IPS-11a (cell line): ENCODE results near the gene CHMP2A.
"Not testable (repeated sequence)": the region's sequence is repeated elsewhere in the genome, so short reads cannot be mapped to it uniquely, and the experiment has no call there.

Source experiments
- H3K4me3 ChIP-seq: one replicate; pipeline ENCODE4 v1.5.1; 2013; ENCODE audit warnings: low read depth, low read length, control low read depth

Gene CHMP2A

DNA sequence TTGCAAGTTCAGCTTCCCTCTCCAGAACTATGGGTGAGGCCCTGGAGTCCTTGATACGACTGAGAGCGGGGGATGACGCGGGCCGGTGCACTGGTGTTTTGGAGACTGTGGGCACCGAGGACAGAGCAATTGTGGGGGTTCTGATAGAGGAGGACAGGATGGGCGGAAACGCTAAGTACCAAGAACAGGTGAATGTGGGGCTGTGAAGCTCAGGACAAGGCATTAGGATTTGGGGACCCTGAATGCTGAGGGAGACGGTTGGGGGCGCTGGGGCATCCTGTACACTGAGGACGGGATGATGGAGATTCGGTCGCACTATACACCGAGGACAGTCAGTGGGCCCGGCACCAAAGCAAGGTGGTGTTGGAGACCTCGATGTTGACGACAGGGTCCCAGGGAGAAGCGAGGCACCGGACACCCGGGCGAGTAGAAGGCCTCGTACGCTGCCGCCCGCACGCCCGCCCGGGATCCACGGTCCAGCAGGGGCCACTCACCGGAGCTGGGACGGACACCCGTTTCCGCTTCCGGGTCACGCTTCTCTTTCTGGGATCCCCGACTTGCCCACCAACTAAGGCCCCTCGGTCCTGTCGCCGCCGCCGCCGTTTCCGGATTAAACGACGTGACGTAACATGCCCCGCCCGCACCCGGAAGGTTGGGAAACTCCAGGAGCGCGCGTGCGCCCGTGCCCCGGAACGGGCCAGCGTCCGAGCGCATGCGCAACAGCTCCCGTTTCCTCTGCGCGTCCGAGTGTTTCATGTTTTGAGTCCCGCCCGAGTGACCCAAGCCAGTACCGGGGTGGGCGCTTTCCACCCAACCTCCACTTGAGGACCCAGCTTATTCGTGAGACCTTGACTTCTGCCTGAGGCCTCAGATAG lies at the start of gene CHMP2A:
Gene CHMP2A, minus strand, starts transcription at position 612 of the 875 bp plus-strand sequence. CDS start 893 bp downstream, outside the sequence.
- H3K4me3 ChIP-seq, result peak within 1 kb of the TSS; percentile 73

- H3K4me3 ChIP-seq, result no peak overlapping the region
Measured at GRCh38 chr19:58586133-58586765, 31.3 kb upstream of the CHMP2A start.

- H3K4me3 ChIP-seq, result no peak overlapping the region
Measured at GRCh38 chr19:58585442-58586132, 30.7 kb upstream of the CHMP2A start.

- H3K4me3 ChIP-seq, result no peak overlapping the region
Measured at GRCh38 chr19:58584498-58585441, 29.9 kb upstream of the CHMP2A start.

DNA sequence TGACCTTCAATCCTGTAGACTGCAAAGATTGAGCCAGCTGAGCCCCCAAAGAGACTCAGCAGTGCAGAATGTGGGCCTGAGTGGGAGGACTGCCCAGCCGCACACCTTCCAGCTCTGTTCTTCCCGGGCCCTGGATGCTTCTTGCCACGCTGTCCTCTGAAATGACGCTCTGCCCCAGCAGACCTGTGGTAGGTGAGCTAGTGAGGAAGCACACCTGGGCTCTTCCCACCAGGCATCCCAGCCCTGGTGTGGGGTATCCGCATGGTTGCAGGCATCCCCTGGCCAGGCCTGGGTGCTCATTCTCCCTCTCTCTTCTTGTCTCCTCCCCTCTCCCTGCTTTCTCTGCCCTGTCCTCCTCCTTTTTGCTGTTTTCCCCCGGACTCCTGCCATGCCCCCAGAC lies 28.1 kb upstream of the CHMP2A start:
- no peak overlapping the region for H3K4me3 ChIP-seq

GRCh38 chr19:58581227-58582141 lies 26.6 kb upstream of the CHMP2A start:
- H3K4me3 ChIP-seq, result no peak overlapping the region

- no peak overlapping the region for H3K4me3 ChIP-seq
Measured at GRCh38 chr19:58579473-58580142, 24.7 kb upstream of the CHMP2A start.

DNA sequence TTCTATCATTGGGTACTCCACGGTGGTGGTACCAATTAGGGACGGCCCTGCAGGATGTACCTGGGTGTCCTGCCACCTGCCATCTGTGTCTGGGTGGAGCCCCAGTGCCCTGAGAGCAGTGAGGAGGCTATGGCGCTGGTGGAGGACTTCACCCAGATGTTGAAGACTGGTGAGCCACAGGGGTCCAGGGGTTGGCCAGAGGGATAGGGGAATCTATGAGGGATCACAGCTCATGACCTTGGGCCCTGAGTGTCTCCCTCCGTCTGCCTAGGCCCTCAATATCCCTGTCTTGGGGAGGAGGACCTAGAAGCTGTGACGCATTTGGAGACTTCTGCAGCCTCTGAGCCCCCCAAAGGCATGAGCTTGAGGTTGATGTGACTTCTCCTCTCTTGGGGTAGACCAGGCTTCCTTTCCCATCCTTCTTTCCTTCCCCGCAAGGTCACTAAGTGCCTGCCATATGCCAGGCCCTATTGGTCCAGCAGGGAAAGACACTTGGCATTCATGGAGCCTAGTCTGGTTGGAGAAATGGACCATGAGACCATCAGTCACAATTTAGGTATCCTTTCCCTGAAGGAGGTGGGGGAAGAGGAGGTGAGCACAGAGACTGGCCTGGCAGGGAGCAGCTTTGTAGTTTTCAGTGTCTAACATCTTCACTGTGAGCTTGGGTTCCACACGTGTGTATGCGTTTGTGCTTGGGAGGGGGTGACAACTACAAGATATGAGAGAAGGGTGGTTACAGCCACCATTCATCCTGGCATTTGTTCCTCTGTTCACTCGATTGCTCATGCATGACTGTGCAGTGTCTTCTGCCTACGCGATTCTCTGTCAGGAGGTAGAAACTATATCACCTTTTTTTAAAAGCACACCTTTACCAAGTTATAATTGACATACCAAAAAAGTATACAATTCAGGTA lies 23.4 kb upstream of the CHMP2A start:
- no peak overlapping the region for H3K4me3 ChIP-seq

DNA sequence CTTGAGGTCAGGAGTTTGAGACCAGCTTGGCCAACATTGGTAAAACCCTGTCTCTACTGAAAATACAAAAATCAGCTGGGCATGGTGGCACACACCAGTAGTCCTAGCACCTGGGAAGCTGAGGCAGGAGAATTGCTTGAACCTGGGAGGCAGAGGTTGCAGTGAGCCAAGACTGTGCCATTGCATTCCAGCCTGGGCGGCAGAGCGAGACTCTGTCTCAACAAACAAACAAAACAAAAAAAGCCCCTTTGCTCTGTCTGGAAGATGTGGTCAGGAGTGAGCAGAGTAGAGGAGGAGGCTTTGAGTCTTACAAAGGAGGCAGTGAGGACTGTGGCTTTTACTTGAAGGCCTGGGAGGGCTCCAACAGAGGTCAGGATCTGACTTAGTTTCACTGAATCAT lies 22.7 kb upstream of the CHMP2A start:
- H3K4me3 ChIP-seq, result not testable (repeated sequence)

- H3K4me3 ChIP-seq, result peak overlapping the region; percentile 75
Measured at GRCh38 chr19:58575183-58576041, 20.5 kb upstream of the CHMP2A start.

DNA sequence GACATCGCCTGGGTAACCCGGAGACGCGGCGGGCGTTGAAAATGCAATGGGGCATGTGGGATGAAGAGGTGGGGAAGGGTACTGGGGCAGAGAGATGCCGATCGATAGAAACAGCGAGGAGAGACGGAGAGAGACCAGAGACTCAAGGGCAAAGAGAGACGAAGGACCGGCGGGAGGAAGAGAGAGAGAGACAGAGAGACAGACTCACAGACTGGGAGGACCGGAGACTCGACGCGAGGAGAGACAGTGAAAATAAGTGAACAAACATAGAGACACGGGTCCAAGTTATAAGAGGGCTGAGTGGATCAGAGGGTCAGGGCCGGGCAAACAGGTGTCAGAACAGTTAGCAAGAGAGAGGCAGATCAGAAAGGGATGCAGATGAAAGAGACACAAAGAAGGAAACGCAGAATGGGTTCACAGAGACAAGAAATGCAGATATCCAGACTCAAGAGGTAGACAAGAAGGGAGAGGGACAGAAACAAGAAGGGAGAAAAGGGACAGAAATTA lies 18.8 kb upstream of the CHMP2A start:
- peak overlapping the region; percentile 45 for H3K4me3 ChIP-seq

- peak within 1 kb of the TSS; percentile 84 for H3K4me3 ChIP-seq
Measured at GRCh38 chr19:58572818-58573657, 18.1 kb upstream of the CHMP2A start, which contains the start of gene MZF1. TSS of gene MZF1 (minus strand) at chr19:58573335. CDS start at chr19:58571389, 1,946 bp downstream.

DNA sequence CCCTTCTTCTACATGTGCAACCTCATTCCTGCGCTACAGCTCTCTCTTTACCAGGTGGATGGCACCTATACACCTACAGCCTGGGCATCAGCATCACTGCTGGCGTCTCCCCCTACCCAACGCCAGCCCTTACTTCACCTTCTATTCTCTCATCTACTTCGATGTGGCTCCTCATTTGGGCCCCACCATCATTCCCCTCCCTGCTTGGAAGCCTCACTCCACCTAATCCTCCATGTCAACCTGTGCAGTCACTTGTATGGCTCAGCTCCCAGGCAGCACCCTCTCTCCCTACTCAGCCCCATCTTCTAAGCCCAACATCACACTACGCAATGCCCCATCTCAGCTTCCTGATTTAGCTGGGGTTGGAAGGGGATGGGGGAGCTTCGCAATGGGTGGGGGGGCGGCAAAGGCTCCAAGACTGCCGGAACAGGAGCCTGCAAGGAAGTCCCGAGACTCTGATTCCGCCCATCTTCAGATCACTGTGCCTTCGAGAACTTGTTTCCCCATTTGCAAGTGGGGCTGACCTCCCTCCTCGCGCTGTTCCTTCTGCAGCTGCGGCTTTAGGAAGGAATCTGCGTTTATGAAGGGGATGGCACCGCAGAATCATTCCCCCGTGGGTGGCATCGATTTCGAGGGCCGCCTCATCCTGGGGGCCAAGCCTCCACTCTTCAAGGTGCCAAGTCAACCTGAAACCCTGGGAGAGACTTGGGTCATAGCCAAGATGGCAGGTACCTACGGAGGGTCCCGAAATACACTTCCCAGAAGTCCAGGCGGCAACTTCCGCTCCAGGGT lies 17.3 kb upstream of the CHMP2A start:
- H3K4me3 ChIP-seq, result peak overlapping the region; percentile 36

- H3K4me3 ChIP-seq, result no peak overlapping the region
Measured at GRCh38 chr19:58571575-58571947, 16.7 kb upstream of the CHMP2A start.
